Neural crest cell (in vitro differentiated cells): ENCODE measurements around the gene ARHGAP6. TPM values are rescaled to one million over a fixed set of nuclear protein-coding genes. Genes with fewer than 3 reads are reported as not detected.
A peak's percentile ranks its signal among the peaks of the same experiment; 100 is the strongest.

Source experiments
- DNase-seq: peaks from one replicate; pipeline ENCODE4 v3.0.0; 2021; ENCODE audit warnings: low read depth, mixed read lengths, low spot score
- H3K27ac Mint-ChIP-seq: one replicate; pipeline ENCODE4 v1.8.0; 2021; ENCODE audit warnings: mild to moderate bottlenecking, mixed read lengths; ENCODE audit not compliant: unreplicated experiment
- H3K27me3 Mint-ChIP-seq: 2 replicates; pipeline ENCODE4 v1.8.0; 2021; ENCODE audit warnings: low read depth, mild to moderate bottlenecking, mixed read lengths
- H3K36me3 Mint-ChIP-seq: 2 replicates; pipeline ENCODE4 v1.8.0; 2021; ENCODE audit warnings: low read depth, mild to moderate bottlenecking, mixed read lengths
- H3K4me1 Mint-ChIP-seq: 2 replicates; pipeline ENCODE4 v1.8.0; 2021; ENCODE audit warnings: mixed read lengths
- H3K4me3 Mint-ChIP-seq: one replicate; pipeline ENCODE4 v1.8.0; 2021; ENCODE audit warnings: mild to moderate bottlenecking, mixed read lengths
- H3K9me3 Mint-ChIP-seq: 2 replicates; pipeline ENCODE4 v1.8.0; 2021; ENCODE audit warnings: mixed read lengths
- total RNA-seq: library from RNA; stranded (reverse); gene quantifications from 2 replicates; pipeline ENCODE4 v1.2.1, GENCODE V29; 2021
- TF ChIP-seq, protein P1 (sequence below): fragments of 200-600 bp; sonication (generic); conservative IDR thresholded peaks from 2 replicates; pipeline ENCODE4 v1.5.0; 2021; ENCODE audit warnings: antibody characterized with exemption, mild to moderate bottlenecking

The ARHGAP6 gene
- total RNA-seq, 1 donor from 2014 or later, result 2.7 TPM

GRCh38 chrX:11386812-11387211, 278.9 kb downstream of the ARHGAP6 start:
- TF ChIP-seq, protein P1, sequence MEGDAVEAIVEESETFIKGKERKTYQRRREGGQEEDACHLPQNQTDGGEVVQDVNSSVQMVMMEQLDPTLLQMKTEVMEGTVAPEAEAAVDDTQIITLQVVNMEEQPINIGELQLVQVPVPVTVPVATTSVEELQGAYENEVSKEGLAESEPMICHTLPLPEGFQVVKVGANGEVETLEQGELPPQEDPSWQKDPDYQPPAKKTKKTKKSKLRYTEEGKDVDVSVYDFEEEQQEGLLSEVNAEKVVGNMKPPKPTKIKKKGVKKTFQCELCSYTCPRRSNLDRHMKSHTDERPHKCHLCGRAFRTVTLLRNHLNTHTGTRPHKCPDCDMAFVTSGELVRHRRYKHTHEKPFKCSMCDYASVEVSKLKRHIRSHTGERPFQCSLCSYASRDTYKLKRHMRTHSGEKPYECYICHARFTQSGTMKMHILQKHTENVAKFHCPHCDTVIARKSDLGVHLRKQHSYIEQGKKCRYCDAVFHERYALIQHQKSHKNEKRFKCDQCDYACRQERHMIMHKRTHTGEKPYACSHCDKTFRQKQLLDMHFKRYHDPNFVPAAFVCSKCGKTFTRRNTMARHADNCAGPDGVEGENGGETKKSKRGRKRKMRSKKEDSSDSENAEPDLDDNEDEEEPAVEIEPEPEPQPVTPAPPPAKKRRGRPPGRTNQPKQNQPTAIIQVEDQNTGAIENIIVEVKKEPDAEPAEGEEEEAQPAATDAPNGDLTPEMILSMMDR, result no peak
- no peak for DNase-seq
- Mint-ChIP-seq H3K27ac (no peak overlapping the region), H3K4me1 (no peaks in the 10 kb centered on the region), H3K9me3 (peaks cover 3% of the 10 kb centered on the region), H3K36me3 (no peaks in the 10 kb centered on the region), H3K4me3 (no peak overlapping the region), H3K27me3 (no peaks in the 10 kb centered on the region)

GRCh38 chrX:11386001-11386523, 279.7 kb downstream of the ARHGAP6 start:
- Mint-ChIP-seq H3K36me3 (no peaks in the 10 kb centered on the region), H3K27me3 (no peaks in the 10 kb centered on the region), H3K4me3 (no peak overlapping the region), H3K4me1 (peaks cover 4% of the 10 kb centered on the region), H3K9me3 (peaks cover 3% of the 10 kb centered on the region), H3K27ac (no peak overlapping the region)
- DNase-seq, result no peak
- TF ChIP-seq, protein P1, result no peak

DNA sequence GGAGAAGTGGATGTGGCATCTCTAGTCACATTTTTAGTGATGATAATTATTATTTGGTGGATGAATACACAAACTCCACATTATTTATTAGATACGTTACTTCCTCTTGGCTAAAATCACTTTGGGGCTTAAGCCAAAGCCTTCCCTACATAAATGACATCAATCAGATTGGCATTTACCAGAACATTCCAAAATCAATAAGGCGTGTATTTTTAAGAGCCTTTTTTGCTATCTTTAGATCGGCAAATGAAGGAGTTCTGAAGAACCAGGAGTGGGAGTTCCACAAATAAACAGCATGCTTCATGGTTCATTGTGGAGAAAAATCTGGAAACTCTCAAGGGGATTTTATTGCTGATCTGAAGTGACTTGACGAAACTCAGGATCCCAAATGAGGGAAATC, 282.8 kb downstream of the ARHGAP6 start:
- H3K4me1 Mint-ChIP-seq, result peaks cover 4% of the 10 kb centered on the region
- no peak overlapping the region for H3K4me3 Mint-ChIP-seq
- TF ChIP-seq, protein P1, result no peak
- H3K36me3 Mint-ChIP-seq, result no peaks in the 10 kb centered on the region
- DNase-seq, result no peak
- H3K27me3 Mint-ChIP-seq, result no peaks in the 10 kb centered on the region
- H3K27ac Mint-ChIP-seq, result no peak overlapping the region
- peaks cover 8% of the 10 kb centered on the region for H3K9me3 Mint-ChIP-seq

DNA sequence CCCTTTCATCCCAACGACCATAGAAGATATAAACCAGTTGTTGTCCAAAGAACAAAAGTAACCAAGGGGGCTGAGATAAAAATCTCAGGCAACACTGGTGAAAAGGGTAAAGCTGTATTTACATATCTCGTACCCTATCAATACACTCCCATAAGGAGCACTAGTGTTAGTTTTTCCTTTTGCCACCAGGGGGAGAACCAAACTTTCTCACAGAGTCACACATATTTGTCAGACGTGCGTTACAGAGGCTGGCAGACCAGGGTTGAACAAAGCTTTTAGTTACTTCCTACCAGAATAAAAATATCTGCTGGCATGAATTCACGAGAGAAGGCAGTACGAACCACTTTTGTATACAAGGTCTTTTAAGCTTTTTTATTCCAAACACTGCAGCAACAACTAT, 284.3 kb downstream of the ARHGAP6 start:
- Mint-ChIP-seq H3K27me3 (no peaks in the 10 kb centered on the region), H3K4me3 (no peak overlapping the region), H3K9me3 (peaks cover 11% of the 10 kb centered on the region), H3K27ac (no peak overlapping the region), H3K36me3 (no peaks in the 10 kb centered on the region), H3K4me1 (peaks cover 4% of the 10 kb centered on the region)
- TF ChIP-seq, protein P1, result peak; percentile 64
- peak; percentile 23 for DNase-seq

DNA sequence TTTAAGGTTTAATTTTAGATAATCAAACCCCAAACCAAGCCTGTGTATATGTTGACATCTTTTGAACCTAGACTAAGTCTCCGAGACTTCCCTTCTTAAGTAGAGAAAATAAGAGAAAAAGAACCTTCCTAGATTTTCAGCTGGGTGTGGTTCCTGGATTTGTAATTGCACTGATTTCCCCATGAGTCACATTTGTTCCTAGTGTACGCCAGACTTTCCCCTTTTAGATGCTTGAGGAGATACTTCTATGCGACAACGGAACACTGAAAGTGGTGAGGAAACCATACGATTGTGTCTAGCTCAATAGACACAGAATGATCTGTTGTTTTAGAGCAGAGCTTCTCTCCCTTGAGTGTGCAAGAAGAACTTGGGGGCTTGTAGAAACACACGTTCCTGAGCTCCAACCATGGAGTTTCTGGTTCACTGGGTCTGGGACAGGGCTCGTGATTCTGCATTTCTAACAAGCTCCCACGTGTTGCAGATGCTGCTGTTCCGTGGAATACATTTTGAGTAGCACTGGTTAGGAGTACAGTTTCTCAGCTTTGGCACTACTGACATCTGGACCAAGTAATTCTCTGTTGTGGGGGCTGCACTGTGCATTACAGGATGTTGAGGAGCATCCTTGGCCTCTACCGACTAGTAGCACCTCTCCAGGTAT, 285.4 kb downstream of the ARHGAP6 start:
- TF ChIP-seq, protein P1, result no peak
- peaks cover 11% of the 10 kb centered on the region for H3K9me3 Mint-ChIP-seq
- no peak overlapping the region for H3K27ac Mint-ChIP-seq
- H3K4me1 Mint-ChIP-seq, result peaks cover 4% of the 10 kb centered on the region
- no peak overlapping the region for H3K4me3 Mint-ChIP-seq
- H3K36me3 Mint-ChIP-seq, result no peaks in the 10 kb centered on the region
- H3K27me3 Mint-ChIP-seq, result no peaks in the 10 kb centered on the region
- DNase-seq, result no peak
